ENCODE results near the gene TCTN3.
"Not testable (repeated sequence)": the region's sequence is repeated elsewhere in the genome, so short reads cannot be mapped to it uniquely, and the experiment has no call there.

TCTN3 gene

GRCh38 chr10:95693668-95694534 is at the start of gene TCTN3:
TCTN3 (minus strand) TSS chr10:95693927; CDS start chr10:95693899, 28 bp downstream.
- DNase-seq (ENCODE audit: low spot score) (peak; percentile 99), FAIRE-seq (peak; percentile 97)

- FAIRE-seq (no peak), DNase-seq (ENCODE audit: low spot score) (no peak)
These were observed 49.3 kb upstream of the TCTN3 start for GRCh38 chr10:95742962-95743535.

- no peak for FAIRE-seq
- no peak for DNase-seq (ENCODE audit: low spot score)
These were observed 48.8 kb upstream of the TCTN3 start for GRCh38 chr10:95742485-95742884.

GRCh38 chr10:95741807-95742467 is 48.2 kb upstream of the TCTN3 start:
- FAIRE-seq (no peak), DNase-seq (ENCODE audit: low spot score) (no peak)

GRCh38 chr10:95739056-95739455 is 45.3 kb upstream of the TCTN3 start:
- DNase-seq (ENCODE audit: low spot score) = no peak

GRCh38 chr10:95732907-95733306 is 39.2 kb upstream of the TCTN3 start:
- FAIRE-seq; DNase-seq (ENCODE audit: low spot score): not testable (repeated sequence)

More at GRCh38 chr10:95739056-95739455, 45.3 kb upstream of the TCTN3 start:
- FAIRE-seq = no peak

GRCh38 chr10:95730233-95730632 is 36.5 kb upstream of the TCTN3 start:
- DNase-seq (ENCODE audit: low spot score) = no peak
- no peak for FAIRE-seq

GRCh38 chr10:95729323-95730055 is 35.8 kb upstream of the TCTN3 start:
- FAIRE-seq = no peak
- no peak for DNase-seq (ENCODE audit: low spot score)

GRCh38 chr10:95728526-95728925 is 34.8 kb upstream of the TCTN3 start:
- no peak for FAIRE-seq

GRCh38 chr10:95722496-95722895 is 28.8 kb upstream of the TCTN3 start:
- not testable (repeated sequence) for FAIRE-seq; DNase-seq (ENCODE audit: low spot score)

More at GRCh38 chr10:95728526-95728925, 34.8 kb upstream of the TCTN3 start:
- no peak for DNase-seq (ENCODE audit: low spot score)

- not testable (repeated sequence) for DNase-seq (ENCODE audit: low spot score); FAIRE-seq
These were observed 27.0 kb upstream of the TCTN3 start for GRCh38 chr10:95720745-95721144.

GRCh38 chr10:95716866-95717265 is 23.1 kb upstream of the TCTN3 start:
- FAIRE-seq (no peak), DNase-seq (ENCODE audit: low spot score) (no peak)

- DNase-seq (ENCODE audit: low spot score) = no peak
- no peak for FAIRE-seq
These were observed 22.7 kb upstream of the TCTN3 start for GRCh38 chr10:95716466-95716865.

- FAIRE-seq (no peak), DNase-seq (ENCODE audit: low spot score) (no peak)
These were observed 17.8 kb upstream of the TCTN3 start for GRCh38 chr10:95711492-95711891.

- FAIRE-seq (no peak), DNase-seq (ENCODE audit: low spot score) (no peak)
These were observed 13.3 kb upstream of the TCTN3 start for GRCh38 chr10:95706990-95707389.

GRCh38 chr10:95706573-95706972 is 12.8 kb upstream of the TCTN3 start:
- DNase-seq (ENCODE audit: low spot score) (no peak), FAIRE-seq (no peak)

- FAIRE-seq (no peak), DNase-seq (ENCODE audit: low spot score) (no peak)
These were observed 4.7 kb upstream of the TCTN3 start for GRCh38 chr10:95698415-95698814.

- FAIRE-seq (no peak), DNase-seq (ENCODE audit: low spot score) (no peak)
These were observed 3.7 kb upstream of the TCTN3 start for GRCh38 chr10:95697429-95697828.

GRCh38 chr10:95694665-95695064 is 938 bp upstream of the TCTN3 start:
- FAIRE-seq (no peak), DNase-seq (ENCODE audit: low spot score) (no peak)

- no peak for FAIRE-seq
- no peak for DNase-seq (ENCODE audit: low spot score)
These were observed 558 bp downstream of the TCTN3 start for GRCh38 chr10:95693071-95693667.

GRCh38 chr10:95691281-95691680 is 2.4 kb downstream of the TCTN3 start:
- no peak for DNase-seq (ENCODE audit: low spot score)
- FAIRE-seq = no peak

Measured in RCC 7860 (cell line).